Epithelial cell of esophagus (primary cell): Measurements from ENCODE around the gene MAN1A2.
"Not testable (repeated sequence)": the region's sequence is repeated elsewhere in the genome, so short reads cannot be mapped to it uniquely, and the experiment has no call there.

Experiments used
- DNase-seq: peaks from one replicate; pipeline ENCODE4 v3.0.0; 2010; ENCODE audit warnings: low read depth
- H3K4me3 ChIP-seq: 2 replicates; pipeline ENCODE4 v1.5.1; 2011; ENCODE audit warnings: mild to moderate bottlenecking, low read length, control low read depth
- TF ChIP-seq, protein P1 (sequence below): IDR thresholded peaks from 2 replicates; pipeline ENCODE4 v1.5.1; 2011; ENCODE audit warnings: low read depth, mild to moderate bottlenecking, low read length, control low read depth, inconsistent platforms; ENCODE audit not compliant: insufficient read depth; ENCODE audit errors: missing control alignments

The MAN1A2 gene

DNA sequence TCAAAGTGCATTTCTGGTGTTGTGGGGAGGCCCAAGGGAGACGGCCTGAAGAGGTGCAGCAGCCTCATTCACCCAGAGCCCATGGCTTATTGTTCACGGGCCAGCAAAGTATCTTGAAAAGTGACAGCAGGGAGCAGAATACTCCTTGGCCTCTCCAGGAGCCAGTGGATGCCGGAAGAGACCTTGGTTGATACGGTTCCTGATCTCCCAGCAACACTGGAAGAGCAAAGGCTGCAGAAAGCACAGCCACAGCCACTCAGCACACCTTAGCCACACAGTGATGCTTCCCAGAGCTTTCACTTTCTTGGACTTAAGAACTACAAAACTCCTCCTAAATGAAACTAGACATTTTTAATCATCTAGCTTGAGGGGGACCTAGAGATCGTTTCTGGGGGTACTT, 174.3 kb downstream of the MAN1A2 start:
- DNase-seq = no peak
- no peak overlapping the region for H3K4me3 ChIP-seq
- TF ChIP-seq, protein P1, sequence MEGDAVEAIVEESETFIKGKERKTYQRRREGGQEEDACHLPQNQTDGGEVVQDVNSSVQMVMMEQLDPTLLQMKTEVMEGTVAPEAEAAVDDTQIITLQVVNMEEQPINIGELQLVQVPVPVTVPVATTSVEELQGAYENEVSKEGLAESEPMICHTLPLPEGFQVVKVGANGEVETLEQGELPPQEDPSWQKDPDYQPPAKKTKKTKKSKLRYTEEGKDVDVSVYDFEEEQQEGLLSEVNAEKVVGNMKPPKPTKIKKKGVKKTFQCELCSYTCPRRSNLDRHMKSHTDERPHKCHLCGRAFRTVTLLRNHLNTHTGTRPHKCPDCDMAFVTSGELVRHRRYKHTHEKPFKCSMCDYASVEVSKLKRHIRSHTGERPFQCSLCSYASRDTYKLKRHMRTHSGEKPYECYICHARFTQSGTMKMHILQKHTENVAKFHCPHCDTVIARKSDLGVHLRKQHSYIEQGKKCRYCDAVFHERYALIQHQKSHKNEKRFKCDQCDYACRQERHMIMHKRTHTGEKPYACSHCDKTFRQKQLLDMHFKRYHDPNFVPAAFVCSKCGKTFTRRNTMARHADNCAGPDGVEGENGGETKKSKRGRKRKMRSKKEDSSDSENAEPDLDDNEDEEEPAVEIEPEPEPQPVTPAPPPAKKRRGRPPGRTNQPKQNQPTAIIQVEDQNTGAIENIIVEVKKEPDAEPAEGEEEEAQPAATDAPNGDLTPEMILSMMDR = no peak

DNA sequence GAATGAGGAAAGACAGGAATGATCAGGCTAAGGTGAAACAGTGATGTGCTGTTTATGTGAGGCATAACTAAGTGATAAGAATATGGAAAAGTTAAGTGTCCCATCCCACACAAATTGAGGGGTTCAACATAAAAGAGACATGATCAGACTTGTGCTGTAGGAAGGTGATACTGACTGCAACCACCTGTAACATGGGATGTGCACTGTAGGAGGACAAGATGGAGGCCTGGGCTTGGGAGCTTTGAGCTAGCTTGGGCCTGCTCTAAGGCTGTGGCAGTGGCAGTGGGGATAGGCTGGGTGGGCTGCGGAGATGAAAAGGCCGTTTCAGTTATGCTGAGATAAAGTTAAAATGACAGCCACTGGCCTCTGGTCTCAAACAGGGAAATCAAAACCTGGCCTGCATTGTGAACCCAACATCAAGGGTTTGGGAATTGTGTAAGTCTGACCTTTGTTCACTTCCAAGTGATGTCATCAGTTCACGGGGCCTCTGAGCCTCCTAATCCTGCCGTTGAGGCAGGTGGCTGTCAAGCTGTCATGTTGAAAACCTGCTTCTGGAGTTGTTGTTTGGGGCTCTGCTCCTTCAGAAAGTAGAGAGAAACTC, 177.4 kb downstream of the MAN1A2 start:
- TF ChIP-seq, protein P1 = no peak
- DNase-seq = no peak
- H3K4me3 ChIP-seq = no peak overlapping the region

DNA sequence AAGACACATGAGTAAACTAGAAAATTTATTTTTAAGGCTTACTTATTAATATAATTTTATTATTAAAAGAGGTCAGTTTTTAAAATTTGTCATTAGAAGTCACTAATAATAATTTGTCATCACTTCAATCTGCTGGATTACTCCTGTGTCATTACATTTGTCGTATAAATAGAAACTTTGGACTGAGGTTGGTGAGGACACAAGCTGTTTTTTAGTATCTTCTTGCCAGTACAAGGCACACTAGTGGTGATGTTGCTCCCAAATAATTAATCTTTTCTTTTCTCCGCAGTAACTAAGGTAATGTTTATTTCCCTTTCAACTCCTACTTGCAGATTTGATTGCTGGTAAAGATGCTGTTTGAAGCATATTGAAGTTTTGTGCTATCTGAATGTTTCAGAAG, 179.2 kb downstream of the MAN1A2 start:
- no peak overlapping the region for H3K4me3 ChIP-seq
- TF ChIP-seq, protein P1 = no peak
- DNase-seq = no peak

DNA sequence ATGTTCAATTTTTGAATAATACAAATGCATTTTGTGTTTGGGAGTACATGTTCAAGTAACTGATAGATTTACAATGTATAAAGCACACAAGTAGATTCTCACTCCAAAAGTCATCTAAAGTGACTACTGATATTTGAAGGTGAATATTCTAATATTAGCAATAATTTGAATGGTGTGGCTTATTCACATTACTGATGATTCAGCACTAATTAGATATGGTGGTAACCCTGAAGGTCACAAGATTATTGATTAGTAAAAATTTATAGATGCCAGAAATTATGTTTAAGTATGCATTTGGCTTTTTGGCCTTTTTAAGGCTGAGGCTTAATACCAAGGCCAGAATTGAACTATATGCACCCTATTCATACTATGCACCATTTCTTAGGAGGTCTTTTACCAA, 186.2 kb downstream of the MAN1A2 start:
- H3K4me3 ChIP-seq = no peak overlapping the region
- TF ChIP-seq, protein P1 = no peak
- no peak for DNase-seq

GRCh38 chr1:117555806-117556205, 188.6 kb downstream of the MAN1A2 start:
- H3K4me3 ChIP-seq = no peak overlapping the region
- TF ChIP-seq, protein P1 = no peak
- no peak for DNase-seq

DNA sequence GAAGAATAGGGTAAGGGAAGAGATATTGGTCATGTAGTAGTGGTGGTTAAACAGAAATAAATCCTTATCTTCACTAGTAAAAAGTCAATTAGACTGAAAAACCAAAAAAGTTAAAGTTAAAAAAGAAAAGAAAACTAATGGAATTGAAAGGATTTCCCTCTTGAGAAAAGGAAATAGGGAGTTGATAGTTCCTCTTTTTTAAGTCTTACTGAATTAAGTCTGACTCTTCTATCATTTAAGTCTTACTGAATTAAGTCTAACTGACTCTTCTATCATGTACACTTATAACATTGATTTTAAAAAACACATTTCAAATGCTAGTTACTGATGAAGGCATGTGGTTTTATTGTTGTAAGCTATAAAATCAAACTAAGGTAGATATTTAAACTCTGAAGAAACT, 189.1 kb downstream of the MAN1A2 start:
- TF ChIP-seq, protein P1 = no peak
- no peak for DNase-seq
- no peak overlapping the region for H3K4me3 ChIP-seq

- TF ChIP-seq, protein P1 = no peak
- no peak for DNase-seq
- no peak overlapping the region for H3K4me3 ChIP-seq
Measured at GRCh38 chr1:117556976-117557375, 189.7 kb downstream of the MAN1A2 start.

- not testable (repeated sequence) for DNase-seq, H3K4me3 ChIP-seq
Measured at GRCh38 chr1:117558451-117558850, 191.2 kb downstream of the MAN1A2 start.
